Stimulated activated CD4-positive, alpha-beta T cell treated with anti-CD3 and anti-CD28 coated beads, TNF-alpha, amount 100 ng/mL, for 24 hours (primary cell): ENCODE measurements around the gene KCNQ1OT1.

ENCODE experiments used
- DNase-seq, 3 experiments: peaks; one replicate each; pipeline ENCODE4 v3.0.0-alpha.2; 2020; ENCODE audit warnings: low read depth in 3 of 3

Gene KCNQ1OT1

GRCh38 chr11:2582946-2583604 lies 116.7 kb downstream of the KCNQ1OT1 start:
- DNase-seq = no peak

- DNase-seq = no peak
Observed at GRCh38 chr11:2582351-2582945, 117.3 kb downstream of the KCNQ1OT1 start.

- DNase-seq = no peak
Observed at GRCh38 chr11:2581931-2582350, 117.9 kb downstream of the KCNQ1OT1 start.

GRCh38 chr11:2581151-2581930 lies 118.5 kb downstream of the KCNQ1OT1 start:
- no peak for DNase-seq

- DNase-seq = no peak
Observed at GRCh38 chr11:2580571-2581001, 119.2 kb downstream of the KCNQ1OT1 start.

- DNase-seq = no peak
Observed at GRCh38 chr11:2580061-2580421, 119.8 kb downstream of the KCNQ1OT1 start.

GRCh38 chr11:2579315-2580060 lies 120.3 kb downstream of the KCNQ1OT1 start:
- no peak for DNase-seq

GRCh38 chr11:2578929-2579270 lies 120.9 kb downstream of the KCNQ1OT1 start:
- no peak for DNase-seq

GRCh38 chr11:2577991-2578928 lies 121.5 kb downstream of the KCNQ1OT1 start:
- no peak for DNase-seq

- no peak for DNase-seq
Observed at GRCh38 chr11:2577031-2577990, 122.5 kb downstream of the KCNQ1OT1 start.

GRCh38 chr11:2576549-2576948 lies 123.2 kb downstream of the KCNQ1OT1 start:
- no peak for DNase-seq

GRCh38 chr11:2576111-2576510 lies 123.7 kb downstream of the KCNQ1OT1 start:
- no peak for DNase-seq

GRCh38 chr11:2575591-2576051 lies 124.2 kb downstream of the KCNQ1OT1 start:
- no peak for DNase-seq

- no peak for DNase-seq
Observed at GRCh38 chr11:2574553-2575535, 125.0 kb downstream of the KCNQ1OT1 start.

GRCh38 chr11:2574043-2574552 lies 125.7 kb downstream of the KCNQ1OT1 start:
- no peak for DNase-seq

- DNase-seq = no peak
Observed at GRCh38 chr11:2573240-2574042, 126.4 kb downstream of the KCNQ1OT1 start.

- DNase-seq = no peak
Observed at GRCh38 chr11:2572491-2573239, 127.1 kb downstream of the KCNQ1OT1 start.
